DOHH2 (cell line): ENCODE results near the gene SCGB1D2.

Source experiments
- EZH2phosphoT487 ChIP-seq: fragments of 200-600 bp; sonication (generic); IDR thresholded peaks from 2 replicates; pipeline ENCODE4 v1.6.1; 2017; ENCODE audit warnings: borderline replicate concordance, mild to moderate bottlenecking, antibody characterized with exemption, low read length, moderate library complexity, mixed read lengths
- TF ChIP-seq, protein P1 (sequence below): fragments of 200-600 bp; sonication (generic); IDR thresholded peaks from one replicate; pipeline ENCODE4 v1.5.1; 2014; ENCODE audit warnings: antibody characterized with exemption, mild to moderate bottlenecking, low read depth, low read length; ENCODE audit not compliant: poor library complexity, severe bottlenecking

DNA sequence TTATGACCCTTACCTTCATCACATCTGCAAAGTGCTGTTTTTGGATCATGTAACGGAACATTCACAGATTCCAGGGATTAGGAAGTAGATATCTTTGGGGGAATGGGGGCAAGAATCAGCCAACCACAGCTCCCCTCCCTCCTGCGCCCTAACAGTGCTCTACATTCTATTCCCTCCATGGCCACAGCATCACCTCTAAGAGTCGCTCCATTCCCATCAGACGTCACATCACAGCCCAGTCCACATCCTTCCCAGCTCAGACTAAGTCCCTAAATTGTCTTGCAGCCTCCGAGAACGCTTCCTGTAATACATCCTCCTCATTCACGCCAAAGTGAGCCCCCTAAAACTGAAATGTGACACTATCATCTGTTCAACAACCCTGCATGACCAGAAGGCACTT, 46.1 kb upstream of the SCGB1D2 start:
- TF ChIP-seq, protein P1, sequence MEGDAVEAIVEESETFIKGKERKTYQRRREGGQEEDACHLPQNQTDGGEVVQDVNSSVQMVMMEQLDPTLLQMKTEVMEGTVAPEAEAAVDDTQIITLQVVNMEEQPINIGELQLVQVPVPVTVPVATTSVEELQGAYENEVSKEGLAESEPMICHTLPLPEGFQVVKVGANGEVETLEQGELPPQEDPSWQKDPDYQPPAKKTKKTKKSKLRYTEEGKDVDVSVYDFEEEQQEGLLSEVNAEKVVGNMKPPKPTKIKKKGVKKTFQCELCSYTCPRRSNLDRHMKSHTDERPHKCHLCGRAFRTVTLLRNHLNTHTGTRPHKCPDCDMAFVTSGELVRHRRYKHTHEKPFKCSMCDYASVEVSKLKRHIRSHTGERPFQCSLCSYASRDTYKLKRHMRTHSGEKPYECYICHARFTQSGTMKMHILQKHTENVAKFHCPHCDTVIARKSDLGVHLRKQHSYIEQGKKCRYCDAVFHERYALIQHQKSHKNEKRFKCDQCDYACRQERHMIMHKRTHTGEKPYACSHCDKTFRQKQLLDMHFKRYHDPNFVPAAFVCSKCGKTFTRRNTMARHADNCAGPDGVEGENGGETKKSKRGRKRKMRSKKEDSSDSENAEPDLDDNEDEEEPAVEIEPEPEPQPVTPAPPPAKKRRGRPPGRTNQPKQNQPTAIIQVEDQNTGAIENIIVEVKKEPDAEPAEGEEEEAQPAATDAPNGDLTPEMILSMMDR: no peak
- TF ChIP-seq EZH2phosphoT487: no peak
